Neural cell (in vitro differentiated cells): ENCODE data around the gene ABCA1.

Source experiments
- CTCF ChIP-seq: fragments of 450-650 bp; IDR thresholded peaks from 2 replicates; pipeline ENCODE4 v1.5.1; 2014; ENCODE audit warnings: antibody characterized with exemption, mild to moderate bottlenecking, moderate library complexity; ENCODE audit not compliant: poor library complexity, severe bottlenecking
- EP300 ChIP-seq: fragments of 450-650 bp; conservative IDR thresholded peaks from 2 replicates; pipeline ENCODE4 v1.6.1; 2014; ENCODE audit warnings: antibody characterized with exemption, mild to moderate bottlenecking, moderate library complexity; ENCODE audit not compliant: poor library complexity, severe bottlenecking
- EZH2 ChIP-seq: fragments of 200-600, 300-800 bp; shearing (Covaris generic), sonication (generic); IDR thresholded peaks from 2 replicates; pipeline ENCODE4 v1.6.1; 2014; ENCODE audit warnings: antibody characterized with exemption, low read length, borderline replicate concordance, mild to moderate bottlenecking; ENCODE audit not compliant: insufficient read depth, poor library complexity, severe bottlenecking
- MXI1 ChIP-seq: fragments of 450-650 bp; conservative IDR thresholded peaks from 2 replicates; pipeline ENCODE4 v1.6.1; 2014; ENCODE audit warnings: antibody characterized with exemption, mild to moderate bottlenecking; ENCODE audit not compliant: poor library complexity, severe bottlenecking
- POLR2AphosphoS5 ChIP-seq: IDR thresholded peaks from 2 replicates; pipeline ENCODE4 v1.6.1; 2012
- RAD21 ChIP-seq: fragments of 450-650 bp; conservative IDR thresholded peaks from 2 replicates; pipeline ENCODE4 v1.6.1; 2014; ENCODE audit warnings: antibody characterized with exemption, mild to moderate bottlenecking, moderate library complexity
- REST ChIP-seq: IDR thresholded peaks from 2 replicates; pipeline ENCODE4 v1.6.1; 2012; ENCODE audit warnings: borderline replicate concordance
- SMC3 ChIP-seq: fragments of 450-650 bp; conservative IDR thresholded peaks from 2 replicates; pipeline ENCODE4 v1.6.1; 2014; ENCODE audit warnings: antibody characterized with exemption, mild to moderate bottlenecking, moderate library complexity; ENCODE audit not compliant: poor library complexity
- TAF1 ChIP-seq: IDR thresholded peaks from 2 replicates; pipeline ENCODE4 v1.6.1; 2012; ENCODE audit warnings: low read depth

GRCh38 chr9:104860263-104860662, 67.7 kb downstream of the ABCA1 start:
- no peak for TF ChIP-seq TAF1
- no peak for TF ChIP-seq CTCF
- no peak for TF ChIP-seq REST
- no peak for TF ChIP-seq EP300
- TF ChIP-seq POLR2AphosphoS5, result no peak
- no peak for TF ChIP-seq EZH2
- no peak for TF ChIP-seq RAD21
- no peak for TF ChIP-seq SMC3
- no peak for TF ChIP-seq MXI1
